Measurements from ENCODE around the gene BCAR3. TPM values are rescaled to one million over a fixed set of nuclear protein-coding genes. Genes with fewer than 3 reads are reported as not detected.
A peak's percentile ranks its signal among the peaks of the same experiment; 100 is the strongest.

BCAR3 gene
- total and polyA plus RNA-seq, 7 experiments from 2014 or later = 0.22 to 1.7 (median 0.84) TPM

DNA sequence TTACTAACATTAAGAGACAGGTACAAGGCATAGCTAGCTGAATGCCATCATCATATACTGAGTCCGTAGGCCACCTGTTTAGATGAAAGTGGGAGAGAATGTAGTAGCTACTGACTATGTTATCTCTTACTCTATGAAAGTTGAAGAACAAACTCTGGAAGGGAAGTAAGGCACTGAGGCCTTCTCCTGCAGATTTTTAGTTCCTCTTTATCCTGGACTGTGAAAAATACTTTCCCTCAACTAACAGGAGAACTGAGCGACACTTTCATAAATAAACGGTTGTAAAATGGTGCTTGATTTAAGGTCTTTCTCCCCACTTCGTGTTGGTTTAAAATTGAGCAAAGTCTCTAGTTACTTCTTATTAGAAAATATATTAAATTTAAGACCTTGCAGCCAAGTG lies 131.8 kb downstream of the BCAR3 start:
- Histone ChIP-seq H3K36me3 (ENCODE audit: control insufficient read depth in 2 of 3, insufficient read depth in 3 of 3, low read length in 3 of 3) (no peaks in the 10 kb centered on the region), H3K27ac (ENCODE audit: low read depth, low read length) (no peak overlapping the region), H3K9me3 (ENCODE audit: control insufficient read depth in 2 of 3, low read length in 3 of 3) (no peaks in the 10 kb centered on the region), H3K27me3 (ENCODE audit: control insufficient read depth in 2 of 2, insufficient read depth in 2 of 2, low read length in 2 of 2) (no peaks in the 10 kb centered on the region), H3K4me1 (ENCODE audit: control insufficient read depth in 2 of 2, insufficient read depth in 2 of 2, low read length in 2 of 2) (no peaks in the 10 kb centered on the region), H3K4me3 (ENCODE audit: low read length) (no peak overlapping the region)
- POLR2A ChIA-PET = no interaction called here
- Mint-ChIP-seq H3K9me3 (no peaks in the 10 kb centered on the region), H3K27me3 (peaks cover 0 to 27% (median 7%) of the 10 kb centered on the region in 5 donors), H3K4me1 (peaks cover under 1 to 20% (median 12%) of the 10 kb centered on the region in 7 donors), H3K27ac (no peak overlapping the region), H3K36me3 (peaks cover 0 to 8% (median 0%) of the 10 kb centered on the region in 5 donors), H3K4me3 (no peak overlapping the region)
- peak; percentile 37 for ATAC-seq
- DNase-seq = no peak
- intact Hi-C loops (cut with micrococcal nuclease) = no loop called here
- CTCF ChIA-PET = no interaction called here

DNA sequence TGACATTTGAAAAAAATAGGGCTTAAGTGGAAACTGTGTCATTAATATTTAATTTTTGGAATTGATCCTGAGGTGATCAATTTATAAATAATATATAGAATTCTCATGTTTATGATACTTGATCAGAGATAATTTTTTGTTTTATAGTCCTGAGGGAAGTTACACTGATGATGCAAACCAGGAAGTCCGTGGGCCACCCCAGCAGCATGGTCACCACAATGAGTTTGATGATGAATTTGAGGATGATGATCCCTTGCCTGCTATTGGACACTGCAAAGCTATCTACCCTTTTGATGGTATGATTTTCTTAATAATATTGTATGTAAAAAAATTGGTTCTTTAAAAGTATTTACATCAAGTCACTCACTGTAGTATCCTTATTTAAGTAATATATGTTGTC lies 132.5 kb downstream of the BCAR3 start:
- Histone ChIP-seq H3K27me3 (ENCODE audit: control insufficient read depth in 2 of 2, insufficient read depth in 2 of 2, low read length in 2 of 2) (no peaks in the 10 kb centered on the region), H3K9me3 (ENCODE audit: control insufficient read depth in 2 of 3, low read length in 3 of 3) (no peaks in the 10 kb centered on the region), H3K27ac (ENCODE audit: low read depth, low read length) (no peak overlapping the region), H3K4me1 (ENCODE audit: control insufficient read depth in 2 of 2, insufficient read depth in 2 of 2, low read length in 2 of 2) (no peaks in the 10 kb centered on the region), H3K4me3 (ENCODE audit: low read length) (no peak overlapping the region), H3K36me3 (ENCODE audit: control insufficient read depth in 2 of 3, insufficient read depth in 3 of 3, low read length in 3 of 3) (no peaks in the 10 kb centered on the region)
- no peak overlapping the region for H3K4me3 Mint-ChIP-seq
- no peak for DNase-seq
- no peak for ATAC-seq
- intact Hi-C loops (cut with micrococcal nuclease) = no loop called here
- H3K27me3 Mint-ChIP-seq = peaks cover 0 to 29% (median 7%) of the 10 kb centered on the region in 5 donors
- peaks cover 0 to 13% (median 6%) of the 10 kb centered on the region in 7 donors for H3K4me1 Mint-ChIP-seq
- peaks cover 0 to 8% (median 0%) of the 10 kb centered on the region in 5 donors for H3K36me3 Mint-ChIP-seq
- ChIA-PET CTCF (no interaction called here), POLR2A (no interaction called here)
- no peak overlapping the region for H3K27ac Mint-ChIP-seq
- no peaks in the 10 kb centered on the region for H3K9me3 Mint-ChIP-seq

DNA sequence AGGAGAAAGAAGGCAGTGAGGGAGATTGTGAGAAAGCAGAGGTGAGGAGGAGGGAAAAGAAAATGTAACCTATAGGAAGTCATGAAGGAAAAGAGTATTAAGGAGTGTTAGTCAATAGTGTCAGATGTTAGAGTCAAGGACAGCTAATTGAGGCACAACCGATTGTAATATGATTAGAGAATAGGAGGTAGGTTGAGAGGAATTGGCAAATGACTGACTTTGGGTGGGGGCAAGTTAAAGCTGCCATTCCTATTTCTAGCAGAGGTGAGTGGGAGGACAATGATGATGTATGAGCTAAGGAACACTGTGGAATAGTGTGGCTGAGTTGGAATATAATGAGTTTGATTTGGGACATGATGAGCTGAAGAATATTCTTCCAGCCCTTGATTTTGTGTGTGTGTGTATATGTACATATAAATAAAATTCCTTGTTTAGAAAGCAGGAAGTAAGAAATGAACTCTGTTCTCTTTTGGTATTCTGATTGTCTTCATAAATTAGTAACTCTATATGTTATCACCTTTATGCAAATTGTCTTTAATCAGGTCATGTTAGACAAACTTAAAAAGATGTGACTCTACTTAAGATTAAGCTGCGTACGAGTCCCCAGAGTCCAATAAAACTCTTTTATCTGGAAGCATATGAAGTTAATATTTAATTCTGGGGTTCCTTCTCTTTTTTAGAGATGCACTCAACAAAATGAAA lies 135.3 kb downstream of the BCAR3 start:
- H3K27me3 ChIP-seq (ENCODE audit: control insufficient read depth in 2 of 2, insufficient read depth in 2 of 2, low read length in 2 of 2) = peaks cover 0 to 3% of the 10 kb centered on the region in 2 donors
- no peak for ATAC-seq
- ChIA-PET CTCF (no interaction called here), POLR2A (no interaction called here)
- Mint-ChIP-seq H3K27me3 (peaks cover 0 to 15% (median 0%) of the 10 kb centered on the region in 5 donors), H3K4me3 (no peak overlapping the region), H3K27ac (no peak overlapping the region), H3K9me3 (no peaks in the 10 kb centered on the region), H3K36me3 (peaks cover 0 to 8% (median 0%) of the 10 kb centered on the region in 5 donors), H3K4me1 (no peaks in the 10 kb centered on the region)
- no peak for DNase-seq
- H3K27ac ChIP-seq (ENCODE audit: low read depth, low read length) = no peak overlapping the region
- H3K36me3 ChIP-seq (ENCODE audit: control insufficient read depth in 2 of 3, insufficient read depth in 3 of 3, low read length in 3 of 3) = no peaks in the 10 kb centered on the region
- no peak overlapping the region for H3K4me3 ChIP-seq (ENCODE audit: low read length)
- intact Hi-C loops (cut with micrococcal nuclease) = no loop called here
- no peaks in the 10 kb centered on the region for H3K4me1 ChIP-seq (ENCODE audit: control insufficient read depth in 2 of 2, insufficient read depth in 2 of 2, low read length in 2 of 2)
- H3K9me3 ChIP-seq (ENCODE audit: control insufficient read depth in 2 of 3, low read length in 3 of 3) = no peaks in the 10 kb centered on the region

DNA sequence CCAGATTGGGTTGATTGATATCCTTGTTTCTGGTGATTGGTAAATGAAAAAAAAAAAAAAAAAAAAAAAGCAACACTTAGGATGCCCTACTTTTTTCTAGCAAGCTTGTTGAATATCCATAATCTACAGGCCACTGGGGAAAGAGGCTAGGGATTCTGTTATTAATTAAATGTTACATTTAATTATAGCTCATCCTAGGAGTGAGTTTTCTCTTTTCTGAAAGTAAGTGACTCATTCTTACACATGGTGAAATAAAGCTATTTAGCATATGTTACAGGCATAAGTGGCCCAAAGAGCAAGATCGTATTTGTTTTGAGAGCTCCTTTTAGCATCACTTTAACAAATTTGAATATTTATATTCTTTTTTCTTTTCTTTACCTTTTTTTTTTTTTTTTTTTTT lies 139.2 kb downstream of the BCAR3 start:
- no peak overlapping the region for H3K27ac ChIP-seq (ENCODE audit: low read depth, low read length)
- no peak overlapping the region for H3K4me3 Mint-ChIP-seq
- H3K27me3 ChIP-seq (ENCODE audit: control insufficient read depth in 2 of 2, insufficient read depth in 2 of 2, low read length in 2 of 2) = peaks cover 0 to 3% of the 10 kb centered on the region in 2 donors
- peaks cover 0 to 16% (median 0%) of the 10 kb centered on the region in 5 donors for H3K27me3 Mint-ChIP-seq
- intact Hi-C loops (cut with micrococcal nuclease) = no loop called here
- no peaks in the 10 kb centered on the region for H3K36me3 ChIP-seq (ENCODE audit: control insufficient read depth in 2 of 3, insufficient read depth in 3 of 3, low read length in 3 of 3)
- DNase-seq (no peak), ATAC-seq (no peak)
- no peaks in the 10 kb centered on the region for H3K4me1 ChIP-seq (ENCODE audit: control insufficient read depth in 2 of 2, insufficient read depth in 2 of 2, low read length in 2 of 2)
- no peak overlapping the region for H3K4me3 ChIP-seq (ENCODE audit: low read length)
- no peaks in the 10 kb centered on the region for H3K4me1 Mint-ChIP-seq
- H3K36me3 Mint-ChIP-seq = no peaks in the 10 kb centered on the region
- H3K9me3 Mint-ChIP-seq = no peaks in the 10 kb centered on the region
- CTCF ChIA-PET = interaction anchor here (0.7 kb wide), 1 partner anchor 684 kb away, joined by 5 read pairs; no protein-coding TSS in a partner anchor
- POLR2A ChIA-PET = no interaction called here
- no peaks in the 10 kb centered on the region for H3K9me3 ChIP-seq (ENCODE audit: control insufficient read depth in 2 of 3, low read length in 3 of 3)
- no peak overlapping the region for H3K27ac Mint-ChIP-seq

DNA sequence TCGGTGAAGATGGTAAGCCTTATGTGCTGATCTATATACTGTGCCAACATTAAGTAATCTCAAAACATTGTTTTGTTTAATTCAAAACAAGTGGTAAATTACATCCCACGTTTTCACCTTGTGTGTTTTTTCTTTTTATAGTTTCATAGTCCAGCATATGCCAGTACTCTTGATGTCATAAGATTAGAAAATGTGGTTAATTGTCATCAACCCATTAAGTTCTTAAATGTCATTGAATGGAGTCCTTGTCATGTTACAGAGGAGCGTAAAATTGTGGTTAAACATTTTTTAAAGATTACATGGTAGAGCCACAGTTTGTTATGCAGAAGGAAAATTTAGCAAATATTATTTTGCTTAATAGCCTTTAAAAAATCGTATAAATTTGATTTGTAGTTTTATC lies 140.6 kb downstream of the BCAR3 start:
- H3K4me3 ChIP-seq (ENCODE audit: low read length) = no peak overlapping the region
- no peaks in the 10 kb centered on the region for H3K4me1 Mint-ChIP-seq
- H3K27me3 Mint-ChIP-seq = peaks cover 0 to 16% (median 0%) of the 10 kb centered on the region in 5 donors
- H3K27ac ChIP-seq (ENCODE audit: low read depth, low read length) = no peak overlapping the region
- no peak for DNase-seq
- H3K36me3 ChIP-seq (ENCODE audit: control insufficient read depth in 2 of 3, insufficient read depth in 3 of 3, low read length in 3 of 3) = no peaks in the 10 kb centered on the region
- H3K4me1 ChIP-seq (ENCODE audit: control insufficient read depth in 2 of 2, insufficient read depth in 2 of 2, low read length in 2 of 2) = no peaks in the 10 kb centered on the region
- POLR2A ChIA-PET = no interaction called here
- H3K36me3 Mint-ChIP-seq = no peaks in the 10 kb centered on the region
- no peak overlapping the region for H3K4me3 Mint-ChIP-seq
- H3K27me3 ChIP-seq (ENCODE audit: control insufficient read depth in 2 of 2, insufficient read depth in 2 of 2, low read length in 2 of 2) = peaks cover 0 to 3% of the 10 kb centered on the region in 2 donors
- no peaks in the 10 kb centered on the region for H3K9me3 Mint-ChIP-seq
- no peak overlapping the region for H3K27ac Mint-ChIP-seq
- intact Hi-C loops (cut with micrococcal nuclease) = no loop called here
- CTCF ChIA-PET = no interaction called here
- no peak for ATAC-seq
- no peaks in the 10 kb centered on the region for H3K9me3 ChIP-seq (ENCODE audit: control insufficient read depth in 2 of 3, low read length in 3 of 3)

DNA sequence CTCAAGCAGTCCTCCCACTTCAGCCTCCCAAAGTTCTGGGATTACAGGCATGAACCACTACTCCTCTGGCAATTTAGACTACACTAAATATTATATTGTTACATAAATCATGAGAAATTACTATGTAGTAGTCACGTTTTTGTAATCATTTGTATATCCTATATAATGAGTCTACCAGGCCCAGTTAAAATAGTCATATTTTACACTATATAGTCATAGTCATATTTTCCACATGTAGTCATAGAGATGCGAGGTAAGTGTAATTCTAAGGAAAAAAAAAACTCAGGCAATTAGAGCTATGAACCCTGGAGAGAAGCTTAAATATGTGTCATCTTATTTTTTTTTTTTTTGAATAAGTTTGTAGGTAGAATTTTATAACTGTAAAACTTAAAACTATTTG lies 143.7 kb downstream of the BCAR3 start:
- Mint-ChIP-seq H3K9me3 (no peaks in the 10 kb centered on the region), H3K36me3 (no peaks in the 10 kb centered on the region), H3K27ac (no peak overlapping the region), H3K4me3 (no peak overlapping the region), H3K27me3 (peaks cover 0 to 17% (median 5%) of the 10 kb centered on the region in 5 donors), H3K4me1 (no peaks in the 10 kb centered on the region)
- Histone ChIP-seq H3K27me3 (ENCODE audit: control insufficient read depth in 2 of 2, insufficient read depth in 2 of 2, low read length in 2 of 2) (no peaks in the 10 kb centered on the region), H3K36me3 (ENCODE audit: control insufficient read depth in 2 of 3, insufficient read depth in 3 of 3, low read length in 3 of 3) (no peaks in the 10 kb centered on the region), H3K4me1 (ENCODE audit: control insufficient read depth in 2 of 2, insufficient read depth in 2 of 2, low read length in 2 of 2) (no peaks in the 10 kb centered on the region), H3K27ac (ENCODE audit: low read depth, low read length) (no peak overlapping the region), H3K4me3 (ENCODE audit: low read length) (no peak overlapping the region), H3K9me3 (ENCODE audit: control insufficient read depth in 2 of 3, low read length in 3 of 3) (no peaks in the 10 kb centered on the region)
- ChIA-PET CTCF (no interaction called here), POLR2A (no interaction called here)
- intact Hi-C loops (cut with micrococcal nuclease) = loop anchor here in 1 of 2 donors (10.0 kb wide), 1 partner anchor 233 kb away; no protein-coding TSS in a partner anchor
- no peak for DNase-seq
- ATAC-seq = no peak

DNA sequence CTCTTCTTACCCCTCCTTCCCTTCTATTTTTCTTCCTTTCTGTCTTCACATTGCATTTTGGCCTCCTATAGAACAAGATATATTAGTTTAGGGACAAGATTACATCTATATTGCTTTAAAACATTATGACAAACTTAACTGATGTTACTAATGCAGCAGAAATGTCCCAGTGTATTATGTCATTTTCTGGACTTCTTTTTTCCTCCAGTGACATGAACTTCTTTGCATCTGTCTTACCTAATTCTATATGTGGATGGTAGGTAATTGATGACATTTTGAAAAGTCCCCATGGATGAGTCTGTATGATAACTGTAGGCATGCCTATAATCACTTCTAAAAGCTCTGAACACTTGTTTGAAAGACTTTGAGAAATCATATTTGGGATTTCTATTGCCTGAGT lies 144.2 kb downstream of the BCAR3 start:
- no peaks in the 10 kb centered on the region for H3K9me3 ChIP-seq (ENCODE audit: control insufficient read depth in 2 of 3, low read length in 3 of 3)
- Mint-ChIP-seq H3K4me1 (no peaks in the 10 kb centered on the region), H3K27me3 (peaks cover 0 to 19% (median 5%) of the 10 kb centered on the region in 5 donors), H3K4me3 (no peak overlapping the region), H3K36me3 (no peaks in the 10 kb centered on the region), H3K9me3 (no peaks in the 10 kb centered on the region), H3K27ac (no peak overlapping the region)
- POLR2A ChIA-PET = no interaction called here
- no peaks in the 10 kb centered on the region for H3K4me1 ChIP-seq (ENCODE audit: control insufficient read depth in 2 of 2, insufficient read depth in 2 of 2, low read length in 2 of 2)
- CTCF ChIA-PET = no interaction called here
- H3K27ac ChIP-seq (ENCODE audit: low read depth, low read length) = no peak overlapping the region
- no peaks in the 10 kb centered on the region for H3K27me3 ChIP-seq (ENCODE audit: control insufficient read depth in 2 of 2, insufficient read depth in 2 of 2, low read length in 2 of 2)
- H3K36me3 ChIP-seq (ENCODE audit: control insufficient read depth in 2 of 3, insufficient read depth in 3 of 3, low read length in 3 of 3) = no peaks in the 10 kb centered on the region
- DNase-seq (no peak), ATAC-seq (no peak)
- no peak overlapping the region for H3K4me3 ChIP-seq (ENCODE audit: low read length)
- intact Hi-C loops (cut with micrococcal nuclease) = loop anchor here in 1 of 2 donors (10.0 kb wide), 1 partner anchor 233 kb away; no protein-coding TSS in a partner anchor

Data from naive thymus-derived CD4-positive, alpha-beta T cell (primary cell).